ENCODE data around the gene PPIA.

Gene PPIA

GRCh38 chr7:44768628-44769371 is 27.7 kb upstream of the PPIA start:
- no peaks in the 10 kb centered on the region for H3K9me3 ChIP-seq (ENCODE audit: low read length)
- no peaks in the 10 kb centered on the region for H3F3A ChIP-seq (ENCODE audit: insufficient read depth, low read length)
- H3K4me2 ChIP-seq (ENCODE audit: low read length) = peak overlapping the region; percentile 6; the same call in 1 of the 2 replicates
- no peaks in the 10 kb centered on the region for H3K9me2 ChIP-seq (ENCODE audit: low read depth, low read length)
- no peaks in the 10 kb centered on the region for H3K79me2 ChIP-seq (ENCODE audit: insufficient read depth, low read length)
- TF ChIP-seq EZH2 (IDR thresholded peaks at IDR 0.05; ENCODE audit: borderline replicate concordance, low read length) = no peak
- TF ChIP-seq CTCF (IDR thresholded peaks at IDR 0.05; ENCODE audit: low read length) = no peak
- H3K36me3 ChIP-seq (ENCODE audit: insufficient read depth, low read length) = peaks cover 51% of the 10 kb centered on the region
- no peak overlapping the region; the same call in 1 of the 2 replicates for H3K9ac ChIP-seq (ENCODE audit: low read length)
- H3K27me3 ChIP-seq (ENCODE audit: insufficient read depth, low read length) = no peaks in the 10 kb centered on the region
- peaks cover 37% of the 10 kb centered on the region for H3K4me1 ChIP-seq (ENCODE audit: insufficient read depth, low read length, severe bottlenecking)
- peak overlapping the region; percentile 86 for H3K27ac ChIP-seq (ENCODE audit: low read depth, low read length, poor library complexity, severe bottlenecking)
- no peaks in the 10 kb centered on the region for H4K20me1 ChIP-seq (ENCODE audit: insufficient read depth, low read length)
- H3K4me3 ChIP-seq (ENCODE audit: low read depth, low read length, poor library complexity, severe bottlenecking) = no peak overlapping the region
- no peak overlapping the region for H2AFZ ChIP-seq (ENCODE audit: low read length)

- Histone ChIP-seq H3K4me3 (ENCODE audit: low read depth, low read length, poor library complexity, severe bottlenecking) (no peak overlapping the region), H3K9me3 (ENCODE audit: low read length) (no peaks in the 10 kb centered on the region), H3K4me1 (ENCODE audit: insufficient read depth, low read length, severe bottlenecking) (peaks cover 37% of the 10 kb centered on the region), H2AFZ (ENCODE audit: low read length) (no peak overlapping the region), H4K20me1 (ENCODE audit: insufficient read depth, low read length) (no peaks in the 10 kb centered on the region), H3K9ac (ENCODE audit: low read length) (no peak overlapping the region), H3F3A (ENCODE audit: insufficient read depth, low read length) (no peaks in the 10 kb centered on the region), H3K9me2 (ENCODE audit: low read depth, low read length) (no peaks in the 10 kb centered on the region), H3K27ac (ENCODE audit: low read depth, low read length, poor library complexity, severe bottlenecking) (no peak overlapping the region), H3K27me3 (ENCODE audit: insufficient read depth, low read length) (no peaks in the 10 kb centered on the region), H3K36me3 (ENCODE audit: insufficient read depth, low read length) (peaks cover 45% of the 10 kb centered on the region), H3K4me2 (ENCODE audit: low read length) (no peak overlapping the region), H3K79me2 (ENCODE audit: insufficient read depth, low read length) (no peaks in the 10 kb centered on the region)
- no peak for TF ChIP-seq CTCF (IDR thresholded peaks at IDR 0.05; ENCODE audit: low read length)
- TF ChIP-seq EZH2 (IDR thresholded peaks at IDR 0.05; ENCODE audit: borderline replicate concordance, low read length) = no peak
Observed at GRCh38 chr7:44769376-44769775, 27.1 kb upstream of the PPIA start.

- Histone ChIP-seq H3K9me3 (ENCODE audit: low read length) (no peaks in the 10 kb centered on the region), H3K4me2 (ENCODE audit: low read length) (no peak overlapping the region), H2AFZ (ENCODE audit: low read length) (no peak overlapping the region), H3K36me3 (ENCODE audit: insufficient read depth, low read length) (peaks cover 41% of the 10 kb centered on the region), H3K27ac (ENCODE audit: low read depth, low read length, poor library complexity, severe bottlenecking) (no peak overlapping the region), H4K20me1 (ENCODE audit: insufficient read depth, low read length) (no peaks in the 10 kb centered on the region), H3K27me3 (ENCODE audit: insufficient read depth, low read length) (no peaks in the 10 kb centered on the region), H3K4me3 (ENCODE audit: low read depth, low read length, poor library complexity, severe bottlenecking) (no peak overlapping the region), H3K9ac (ENCODE audit: low read length) (no peak overlapping the region), H3K4me1 (ENCODE audit: insufficient read depth, low read length, severe bottlenecking) (peaks cover 37% of the 10 kb centered on the region), H3K79me2 (ENCODE audit: insufficient read depth, low read length) (no peaks in the 10 kb centered on the region), H3K9me2 (ENCODE audit: low read depth, low read length) (no peaks in the 10 kb centered on the region), H3F3A (ENCODE audit: insufficient read depth, low read length) (no peaks in the 10 kb centered on the region)
- no peak for TF ChIP-seq EZH2 (IDR thresholded peaks at IDR 0.05; ENCODE audit: borderline replicate concordance, low read length)
Observed at GRCh38 chr7:44769776-44770294, 26.6 kb upstream of the PPIA start.

Measured in OCI-LY1 (cell line).